Activated T-cell treated with anti-CD3 and anti-CD28 coated beads, Interleukin-2, amount 50 U/mL, for 24 hours (primary cell): Measurements from ENCODE around the gene TNN.

Experiments
- DNase-seq: peaks from one replicate; pipeline ENCODE4 v3.0.0-alpha.2; 2020
- H3K27ac Mint-ChIP-seq: 2 replicates; pipeline ENCODE4 v1.8.0; 2020; ENCODE audit warnings: mild to moderate bottlenecking, mixed read lengths
- H3K27me3 Mint-ChIP-seq: 2 replicates; pipeline ENCODE4 v1.8.0; 2020; ENCODE audit warnings: mixed read lengths
- H3K36me3 Mint-ChIP-seq: 2 replicates; pipeline ENCODE4 v1.8.0; 2020; ENCODE audit warnings: low read depth, mixed read lengths
- H3K4me1 Mint-ChIP-seq: 2 replicates; pipeline ENCODE4 v1.8.0; 2020; ENCODE audit warnings: low read depth, mixed read lengths
- H3K4me3 Mint-ChIP-seq: 2 replicates; pipeline ENCODE4 v1.8.0; 2020; ENCODE audit warnings: mild to moderate bottlenecking, moderate library complexity, mixed read lengths
- H3K9me3 Mint-ChIP-seq: 2 replicates; pipeline ENCODE4 v1.8.0; 2020; ENCODE audit warnings: mixed read lengths

Gene TNN

GRCh38 chr1:175116903-175117302 lies 49.3 kb downstream of the TNN start:
- peaks cover 9% of the 10 kb centered on the region for H3K27me3 Mint-ChIP-seq
- no peak overlapping the region for H3K27ac Mint-ChIP-seq
- H3K36me3 Mint-ChIP-seq: no peaks in the 10 kb centered on the region
- no peak for DNase-seq
- peaks cover 1% of the 10 kb centered on the region for H3K4me1 Mint-ChIP-seq
- H3K4me3 Mint-ChIP-seq: no peak overlapping the region
- H3K9me3 Mint-ChIP-seq: peaks cover 19% of the 10 kb centered on the region

- Mint-ChIP-seq H3K9me3 (peaks cover 9% of the 10 kb centered on the region), H3K4me1 (no peaks in the 10 kb centered on the region), H3K36me3 (no peaks in the 10 kb centered on the region), H3K27me3 (peaks cover 9% of the 10 kb centered on the region), H3K4me3 (no peak overlapping the region), H3K27ac (no peak overlapping the region)
- DNase-seq: no peak
Measured at GRCh38 chr1:175118375-175119367, 51.0 kb downstream of the TNN start.

GRCh38 chr1:175120511-175120910 lies 52.9 kb downstream of the TNN start:
- Mint-ChIP-seq H3K4me1 (no peaks in the 10 kb centered on the region), H3K27ac (no peak overlapping the region), H3K36me3 (no peaks in the 10 kb centered on the region), H3K27me3 (no peaks in the 10 kb centered on the region), H3K4me3 (no peak overlapping the region), H3K9me3 (no peaks in the 10 kb centered on the region)
- DNase-seq: no peak

- no peak overlapping the region for H3K4me3 Mint-ChIP-seq
- H3K4me1 Mint-ChIP-seq: no peaks in the 10 kb centered on the region
- H3K27me3 Mint-ChIP-seq: no peaks in the 10 kb centered on the region
- H3K9me3 Mint-ChIP-seq: no peaks in the 10 kb centered on the region
- H3K27ac Mint-ChIP-seq: no peak overlapping the region
- no peak for DNase-seq
- H3K36me3 Mint-ChIP-seq: no peaks in the 10 kb centered on the region
Measured at GRCh38 chr1:175124861-175125260, 57.2 kb downstream of the TNN start.

GRCh38 chr1:175126347-175126746 lies 58.7 kb downstream of the TNN start:
- no peak overlapping the region for H3K4me3 Mint-ChIP-seq
- H3K9me3 Mint-ChIP-seq: no peaks in the 10 kb centered on the region
- no peaks in the 10 kb centered on the region for H3K36me3 Mint-ChIP-seq
- no peak for DNase-seq
- no peaks in the 10 kb centered on the region for H3K27me3 Mint-ChIP-seq
- H3K4me1 Mint-ChIP-seq: no peaks in the 10 kb centered on the region
- no peak overlapping the region for H3K27ac Mint-ChIP-seq

GRCh38 chr1:175127565-175127964 lies 59.9 kb downstream of the TNN start:
- Mint-ChIP-seq H3K9me3 (no peaks in the 10 kb centered on the region), H3K27me3 (no peaks in the 10 kb centered on the region), H3K4me1 (no peaks in the 10 kb centered on the region), H3K36me3 (no peaks in the 10 kb centered on the region), H3K4me3 (no peak overlapping the region), H3K27ac (no peak overlapping the region)
- DNase-seq: no peak

GRCh38 chr1:175128523-175128922 lies 60.9 kb downstream of the TNN start:
- Mint-ChIP-seq H3K27ac (no peak overlapping the region), H3K9me3 (no peaks in the 10 kb centered on the region), H3K27me3 (no peaks in the 10 kb centered on the region), H3K36me3 (no peaks in the 10 kb centered on the region), H3K4me1 (no peaks in the 10 kb centered on the region), H3K4me3 (no peak overlapping the region)
- no peak for DNase-seq

- H3K27ac Mint-ChIP-seq: no peak overlapping the region
- H3K4me3 Mint-ChIP-seq: no peak overlapping the region
- peaks cover 4% of the 10 kb centered on the region for H3K27me3 Mint-ChIP-seq
- no peaks in the 10 kb centered on the region for H3K36me3 Mint-ChIP-seq
- H3K9me3 Mint-ChIP-seq: no peaks in the 10 kb centered on the region
- H3K4me1 Mint-ChIP-seq: no peaks in the 10 kb centered on the region
- DNase-seq: no peak
Measured at GRCh38 chr1:175129182-175129581, 61.5 kb downstream of the TNN start.

GRCh38 chr1:175129644-175129996 lies 62.0 kb downstream of the TNN start:
- H3K9me3 Mint-ChIP-seq: no peaks in the 10 kb centered on the region
- H3K4me1 Mint-ChIP-seq: no peaks in the 10 kb centered on the region
- H3K36me3 Mint-ChIP-seq: no peaks in the 10 kb centered on the region
- DNase-seq: no peak
- H3K4me3 Mint-ChIP-seq: no peak overlapping the region
- H3K27me3 Mint-ChIP-seq: peaks cover 4% of the 10 kb centered on the region
- no peak overlapping the region for H3K27ac Mint-ChIP-seq

- no peak for DNase-seq
- no peaks in the 10 kb centered on the region for H3K4me1 Mint-ChIP-seq
- H3K4me3 Mint-ChIP-seq: no peak overlapping the region
- H3K27me3 Mint-ChIP-seq: peaks cover 4% of the 10 kb centered on the region
- H3K36me3 Mint-ChIP-seq: no peaks in the 10 kb centered on the region
- H3K9me3 Mint-ChIP-seq: no peaks in the 10 kb centered on the region
- H3K27ac Mint-ChIP-seq: no peak overlapping the region
Measured at GRCh38 chr1:175129997-175130648, 62.5 kb downstream of the TNN start.

- Mint-ChIP-seq H3K4me3 (no peak overlapping the region), H3K36me3 (no peaks in the 10 kb centered on the region), H3K9me3 (no peaks in the 10 kb centered on the region), H3K27ac (no peak overlapping the region), H3K4me1 (no peaks in the 10 kb centered on the region), H3K27me3 (peaks cover 5% of the 10 kb centered on the region)
- no peak for DNase-seq
Measured at GRCh38 chr1:175130649-175131045, 63.0 kb downstream of the TNN start.

- no peak for DNase-seq
- Mint-ChIP-seq H3K27me3 (peaks cover 9% of the 10 kb centered on the region), H3K9me3 (no peaks in the 10 kb centered on the region), H3K4me3 (no peak overlapping the region), H3K27ac (no peak overlapping the region), H3K4me1 (no peaks in the 10 kb centered on the region), H3K36me3 (no peaks in the 10 kb centered on the region)
Measured at GRCh38 chr1:175131095-175131494, 63.5 kb downstream of the TNN start.

- no peak for DNase-seq
- peaks cover 13% of the 10 kb centered on the region for H3K27me3 Mint-ChIP-seq
- H3K4me1 Mint-ChIP-seq: no peaks in the 10 kb centered on the region
- no peaks in the 10 kb centered on the region for H3K36me3 Mint-ChIP-seq
- H3K27ac Mint-ChIP-seq: no peak overlapping the region
- no peaks in the 10 kb centered on the region for H3K9me3 Mint-ChIP-seq
- H3K4me3 Mint-ChIP-seq: no peak overlapping the region
Measured at GRCh38 chr1:175132436-175132835, 64.8 kb downstream of the TNN start.

GRCh38 chr1:175133673-175134435 lies 66.2 kb downstream of the TNN start:
- no peak for DNase-seq
- Mint-ChIP-seq H3K27me3 (peaks cover 17% of the 10 kb centered on the region), H3K36me3 (no peaks in the 10 kb centered on the region), H3K4me1 (no peaks in the 10 kb centered on the region), H3K4me3 (no peak overlapping the region), H3K27ac (no peak overlapping the region), H3K9me3 (no peaks in the 10 kb centered on the region)

- no peak overlapping the region for H3K4me3 Mint-ChIP-seq
- DNase-seq: no peak
- no peaks in the 10 kb centered on the region for H3K9me3 Mint-ChIP-seq
- no peaks in the 10 kb centered on the region for H3K4me1 Mint-ChIP-seq
- H3K27ac Mint-ChIP-seq: no peak overlapping the region
- no peaks in the 10 kb centered on the region for H3K36me3 Mint-ChIP-seq
- H3K27me3 Mint-ChIP-seq: peaks cover 17% of the 10 kb centered on the region
Measured at GRCh38 chr1:175134500-175134899, 66.9 kb downstream of the TNN start.
